ENCODE results near the gene HNRNPK. TPM values are rescaled to one million over a fixed set of nuclear protein-coding genes. Genes with fewer than 3 reads are reported as not detected.
A peak's percentile ranks its signal among the peaks of the same experiment; 100 is the strongest.
"Not testable (repeated sequence)": the region's sequence is repeated elsewhere in the genome, so short reads cannot be mapped to it uniquely, and the experiment has no call there.

The HNRNPK gene
- total RNA-seq, 2 experiments from 2014 or later: 671 to 848 TPM

GRCh38 chr9:83969602-83970001 lies 10.4 kb downstream of the HNRNPK start:
- Mint-ChIP-seq H3K4me1 (peaks cover 26% of the 10 kb centered on the region), H3K36me3 (ENCODE audit: low read depth) (peaks cover 73% of the 10 kb centered on the region), H3K27ac (no peak overlapping the region), H3K27me3 (no peaks in the 10 kb centered on the region), H3K9me3 (no peaks in the 10 kb centered on the region), H3K4me3 (no peak overlapping the region)
- DNase-seq: no peak
- ChIA-PET CTCF (no interaction called here), POLR2A (no interaction called here)

GRCh38 chr9:83967073-83967472 lies 12.9 kb downstream of the HNRNPK start:
- POLR2A ChIA-PET: no interaction called here
- Mint-ChIP-seq H3K27ac (no peak overlapping the region), H3K4me3 (no peak overlapping the region), H3K4me1 (peaks cover 11% of the 10 kb centered on the region), H3K27me3 (no peaks in the 10 kb centered on the region), H3K9me3 (no peaks in the 10 kb centered on the region), H3K36me3 (ENCODE audit: low read depth) (peaks cover 52% of the 10 kb centered on the region)
- CTCF ChIA-PET: interaction anchor here (1.0 to 2.6 kb wide), 3 partner anchors 8 to 11 kb away, joined by 3 to 7 read pairs (median 3); no protein-coding TSS in a partner anchor
- no peak for DNase-seq

GRCh38 chr9:83966209-83966582 lies 13.8 kb downstream of the HNRNPK start:
- DNase-seq: no peak
- Mint-ChIP-seq H3K27ac (no peak overlapping the region), H3K9me3 (no peaks in the 10 kb centered on the region), H3K27me3 (no peaks in the 10 kb centered on the region), H3K36me3 (ENCODE audit: low read depth) (peaks cover 43% of the 10 kb centered on the region), H3K4me3 (no peak overlapping the region), H3K4me1 (peaks cover 8% of the 10 kb centered on the region)
- ChIA-PET CTCF (no interaction called here), POLR2A (no interaction called here)

- POLR2A ChIA-PET: no interaction called here
- Mint-ChIP-seq H3K4me3 (no peak overlapping the region), H3K4me1 (peaks cover 5% of the 10 kb centered on the region), H3K27ac (no peak overlapping the region), H3K9me3 (no peaks in the 10 kb centered on the region), H3K27me3 (no peaks in the 10 kb centered on the region), H3K36me3 (ENCODE audit: low read depth) (peaks cover 37% of the 10 kb centered on the region)
- CTCF ChIA-PET: interaction anchor here (2.1 kb wide), 1 partner anchor 14 kb away, joined by 8 read pairs; the partner anchor contains the start of genes HNRNPK and RMI1
- no peak for DNase-seq
These were observed 14.4 kb downstream of the HNRNPK start for GRCh38 chr9:83965350-83966208.

- H3K4me3 Mint-ChIP-seq: no peak overlapping the region
- no peaks in the 10 kb centered on the region for H3K27me3 Mint-ChIP-seq
- ChIA-PET POLR2A (no interaction called here), CTCF (interaction anchor here (2.1 kb wide), 1 partner anchor 15 kb away, joined by 8 read pairs; the partner anchor contains the start of genes HNRNPK and RMI1)
- peaks cover 31% of the 10 kb centered on the region for H3K36me3 Mint-ChIP-seq (ENCODE audit: low read depth)
- no peak for DNase-seq
- H3K4me1 Mint-ChIP-seq: peaks cover 2% of the 10 kb centered on the region
- no peaks in the 10 kb centered on the region for H3K9me3 Mint-ChIP-seq
- H3K27ac Mint-ChIP-seq: no peak overlapping the region
These were observed 15.1 kb downstream of the HNRNPK start for GRCh38 chr9:83964973-83965349.

GRCh38 chr9:83962165-83962564 lies 17.9 kb downstream of the HNRNPK start:
- no peak for DNase-seq
- Mint-ChIP-seq H3K27me3 (no peaks in the 10 kb centered on the region), H3K36me3 (ENCODE audit: low read depth) (peaks cover 8% of the 10 kb centered on the region), H3K4me1 (peaks cover 4% of the 10 kb centered on the region), H3K9me3 (no peaks in the 10 kb centered on the region), H3K4me3 (no peak overlapping the region), H3K27ac (no peak overlapping the region)
- POLR2A ChIA-PET: interaction anchor here (0.6 kb wide), 1 partner anchor 1396 kb away, joined by 3 read pairs; no protein-coding TSS in a partner anchor
- CTCF ChIA-PET: interaction anchor here (0.6 to 2.6 kb wide), 4 partner anchors 9 to 324 kb away, joined by 3 to 14 read pairs (median 4); no protein-coding TSS in a partner anchor

GRCh38 chr9:83960991-83961390 lies 19.0 kb downstream of the HNRNPK start:
- DNase-seq: no peak
- peaks cover 12% of the 10 kb centered on the region for H3K4me1 Mint-ChIP-seq
- H3K4me3 Mint-ChIP-seq: no peak overlapping the region
- CTCF ChIA-PET: interaction anchor here (1.2 to 1.4 kb wide), 2 partner anchors 12 to 19 kb away, joined by 4 read pairs; partner anchors contain the start of genes HNRNPK and RMI1
- H3K27ac Mint-ChIP-seq: no peak overlapping the region
- POLR2A ChIA-PET: no interaction called here
- peaks cover 6% of the 10 kb centered on the region for H3K36me3 Mint-ChIP-seq (ENCODE audit: low read depth)
- no peaks in the 10 kb centered on the region for H3K27me3 Mint-ChIP-seq
- no peaks in the 10 kb centered on the region for H3K9me3 Mint-ChIP-seq

GRCh38 chr9:83959061-83959460 lies 21.0 kb downstream of the HNRNPK start:
- peaks cover 27% of the 10 kb centered on the region for H3K4me1 Mint-ChIP-seq
- ChIA-PET CTCF (interaction anchor here (0.6 to 2.2 kb wide), 2 partner anchors 9 to 237 kb away, joined by 6 to 7 read pairs; no protein-coding TSS in a partner anchor), POLR2A (no interaction called here)
- no peak overlapping the region for H3K27ac Mint-ChIP-seq
- peaks cover 13% of the 10 kb centered on the region for H3K36me3 Mint-ChIP-seq (ENCODE audit: low read depth)
- H3K9me3 Mint-ChIP-seq: no peaks in the 10 kb centered on the region
- H3K27me3 Mint-ChIP-seq: no peaks in the 10 kb centered on the region
- DNase-seq: no peak
- H3K4me3 Mint-ChIP-seq: no peak overlapping the region

- H3K4me3 Mint-ChIP-seq: peak overlapping the region; percentile 94
- DNase-seq: no peak
- no peaks in the 10 kb centered on the region for H3K9me3 Mint-ChIP-seq
- H3K27ac Mint-ChIP-seq: peak overlapping the region; percentile 94
- ChIA-PET POLR2A (no interaction called here), CTCF (no interaction called here)
- H3K27me3 Mint-ChIP-seq: no peaks in the 10 kb centered on the region
- H3K36me3 Mint-ChIP-seq (ENCODE audit: low read depth): peaks cover 14% of the 10 kb centered on the region
- peaks cover 28% of the 10 kb centered on the region for H3K4me1 Mint-ChIP-seq
These were observed 22.8 kb downstream of the HNRNPK start for GRCh38 chr9:83957248-83957513.

GRCh38 chr9:83956436-83957247 lies 23.4 kb downstream of the HNRNPK start:
- peak; percentile 67 for DNase-seq
- CTCF ChIA-PET: interaction anchor here (0.6 to 1.3 kb wide), 4 partner anchors 12 to 417 kb away, joined by 3 to 4 read pairs (median 4); partner anchors contain the start of genes HNRNPK and RMI1
- Mint-ChIP-seq H3K36me3 (ENCODE audit: low read depth) (peaks cover 14% of the 10 kb centered on the region), H3K9me3 (no peaks in the 10 kb centered on the region), H3K27ac (peak overlapping the region; percentile 94), H3K27me3 (no peaks in the 10 kb centered on the region), H3K4me1 (peaks cover 28% of the 10 kb centered on the region), H3K4me3 (peak overlapping the region; percentile 94)
- POLR2A ChIA-PET: interaction anchor here (1.4 kb wide), 1 partner anchor 24 kb away, joined by 3 read pairs; the partner anchor contains the start of gene HNRNPK

GRCh38 chr9:83956086-83956435 lies 24.0 kb downstream of the HNRNPK start:
- Mint-ChIP-seq H3K27me3 (no peaks in the 10 kb centered on the region), H3K36me3 (ENCODE audit: low read depth) (peaks cover 14% of the 10 kb centered on the region), H3K9me3 (no peaks in the 10 kb centered on the region), H3K27ac (peak overlapping the region; percentile 94), H3K4me3 (peak overlapping the region; percentile 94), H3K4me1 (peaks cover 28% of the 10 kb centered on the region)
- ChIA-PET CTCF (interaction anchor here (0.6 to 1.3 kb wide), 4 partner anchors 11 to 416 kb away, joined by 3 to 4 read pairs (median 4); partner anchors contain the start of genes HNRNPK and RMI1), POLR2A (interaction anchor here (1.4 kb wide), 1 partner anchor 24 kb away, joined by 3 read pairs; the partner anchor contains the start of gene HNRNPK)
- peak; percentile 32 for DNase-seq

- H3K27me3 Mint-ChIP-seq, H3K4me1 Mint-ChIP-seq, H3K4me3 Mint-ChIP-seq, H3K27ac Mint-ChIP-seq, POLR2A ChIA-PET, DNase-seq, H3K9me3 Mint-ChIP-seq: not testable (repeated sequence)
- H3K36me3 Mint-ChIP-seq (ENCODE audit: low read depth): peaks cover 11% of the 10 kb centered on the region
- CTCF ChIA-PET: interaction anchor here (1.4 kb wide), 1 partner anchor 313 kb away, joined by 3 read pairs; no protein-coding TSS in a partner anchor
These were observed 31.9 kb downstream of the HNRNPK start for GRCh38 chr9:83948096-83948495.
